ENCODE measurements around the gene LRSAM1.

LRSAM1 gene

DNA sequence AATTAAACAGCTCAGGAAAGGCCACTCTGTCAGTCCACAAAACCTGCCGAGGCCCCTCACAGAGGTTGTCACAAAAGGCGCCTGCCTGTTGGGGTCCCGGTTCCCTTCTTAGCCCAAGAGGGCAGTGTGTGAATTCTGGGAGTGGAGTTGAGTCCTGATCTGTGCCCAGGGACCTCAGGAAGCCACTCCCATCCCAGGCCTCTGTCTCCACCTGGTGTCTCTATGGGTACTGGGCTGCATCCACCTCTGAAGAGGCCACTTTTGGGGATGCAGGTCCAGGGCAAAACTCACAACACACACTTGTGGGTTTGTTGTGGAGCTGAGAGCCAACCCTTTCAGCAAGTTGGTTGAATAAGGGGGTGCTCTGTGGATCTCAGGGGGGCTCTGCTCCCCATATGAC lies 86.5 kb downstream of the LRSAM1 start:
- no peak for DNase-seq

DNA sequence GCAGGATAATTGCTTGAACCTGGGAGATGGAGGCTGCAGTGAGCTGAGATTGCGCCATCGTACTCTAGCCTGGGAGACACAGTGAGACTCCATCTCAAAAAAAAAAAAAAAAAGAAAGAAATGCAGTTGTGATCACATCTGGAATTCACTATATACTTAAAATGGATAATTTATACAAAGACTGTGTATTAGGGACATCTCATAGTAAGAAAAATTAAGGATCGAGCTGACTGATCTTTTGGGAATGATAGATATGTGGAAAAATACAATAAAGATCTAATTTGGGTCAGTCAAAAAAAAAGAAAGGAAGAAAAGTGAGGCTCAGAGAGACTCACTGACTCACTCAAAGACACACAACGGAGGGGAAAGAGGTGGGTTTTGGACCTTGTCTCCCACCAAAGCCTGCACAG lies 87.5 kb downstream of the LRSAM1 start:
- DNase-seq: no peak

DNA sequence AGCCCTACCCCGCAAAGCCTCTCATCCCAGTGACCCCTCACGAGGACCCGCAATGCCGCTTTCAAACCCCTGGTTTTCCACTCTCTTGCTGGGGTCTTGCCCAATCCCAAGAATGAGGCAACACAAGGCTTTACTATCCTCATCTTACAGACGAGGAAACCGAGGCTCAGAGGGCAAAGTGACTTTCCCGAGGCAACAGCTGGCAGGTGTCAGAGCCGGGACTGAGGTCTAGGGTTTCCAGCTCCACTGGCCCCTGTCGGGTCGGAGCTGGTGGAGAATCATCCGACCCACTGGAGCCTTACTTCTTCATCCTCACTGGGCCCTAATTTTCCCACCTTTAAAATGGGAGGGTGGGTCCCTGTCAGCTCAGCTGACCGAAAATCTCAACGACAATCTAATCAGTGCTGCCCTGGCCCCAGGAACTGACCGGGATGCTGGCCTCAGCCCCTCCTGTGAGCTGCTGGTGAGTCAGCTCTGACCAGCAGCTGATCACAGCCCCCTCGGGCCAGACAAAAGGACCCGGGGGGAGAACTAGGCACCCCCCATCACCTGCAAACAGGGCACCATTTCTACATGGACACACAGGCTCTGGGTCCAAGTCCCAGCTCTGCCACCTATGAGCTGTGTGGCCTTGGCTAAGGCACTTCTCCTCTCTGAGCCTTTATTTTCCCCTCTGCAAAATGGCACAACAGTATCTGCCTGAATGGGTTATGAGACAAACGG lies 88.1 kb downstream of the LRSAM1 start:
- no peak for DNase-seq

DNA sequence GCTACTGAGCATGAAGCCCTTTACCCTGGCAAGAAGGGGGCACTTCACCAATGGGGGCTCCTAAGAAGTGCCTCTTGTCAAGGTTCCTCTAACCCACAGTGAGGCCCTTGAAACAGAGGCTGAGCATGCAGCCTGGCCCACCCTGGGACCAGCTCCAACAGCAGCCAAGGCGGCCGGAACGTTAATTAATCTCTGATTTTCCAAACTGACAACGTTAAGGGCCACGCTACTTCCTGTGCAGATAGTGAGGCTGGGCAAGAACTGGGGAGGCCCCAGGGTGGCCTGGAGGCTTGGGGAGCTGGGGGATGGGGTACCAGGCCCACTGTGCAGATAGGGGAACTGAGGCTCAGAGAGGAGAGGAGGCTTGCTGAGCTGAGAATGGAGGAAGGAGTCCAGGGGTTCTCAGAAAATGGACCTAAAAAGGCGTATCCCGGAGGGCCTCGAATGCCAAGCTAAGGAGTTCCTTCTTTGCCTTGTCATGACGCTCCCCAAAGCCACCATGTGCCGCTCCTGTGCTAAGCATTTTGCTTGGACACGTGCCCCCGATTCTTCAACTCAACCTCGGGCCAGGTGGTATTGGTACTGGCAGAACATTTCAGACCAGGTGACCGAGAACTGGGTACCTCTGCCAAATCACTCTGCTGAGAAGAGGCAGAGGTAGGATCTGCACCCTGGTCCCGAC lies 88.8 kb downstream of the LRSAM1 start:
- DNase-seq: no peak

DNA sequence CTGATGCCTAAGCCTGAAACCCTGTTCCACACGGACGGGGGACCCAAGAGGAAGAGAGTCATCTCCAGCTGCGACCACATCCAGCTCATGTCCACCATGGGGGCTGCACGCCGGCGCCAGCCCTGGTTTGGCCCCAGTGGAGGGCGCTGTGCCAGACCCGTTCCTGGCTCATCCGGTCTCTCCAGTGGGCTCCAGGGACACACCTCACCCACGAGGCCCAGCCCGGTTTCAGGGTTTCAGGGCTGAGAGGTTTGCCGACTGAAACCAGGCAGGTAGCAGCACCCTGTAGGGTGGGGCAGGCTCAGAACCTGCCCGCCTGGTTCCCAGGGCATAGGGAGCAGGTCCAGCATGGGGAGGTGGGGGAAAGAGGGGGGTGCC lies 89.3 kb downstream of the LRSAM1 start:
- no peak for DNase-seq

DNA sequence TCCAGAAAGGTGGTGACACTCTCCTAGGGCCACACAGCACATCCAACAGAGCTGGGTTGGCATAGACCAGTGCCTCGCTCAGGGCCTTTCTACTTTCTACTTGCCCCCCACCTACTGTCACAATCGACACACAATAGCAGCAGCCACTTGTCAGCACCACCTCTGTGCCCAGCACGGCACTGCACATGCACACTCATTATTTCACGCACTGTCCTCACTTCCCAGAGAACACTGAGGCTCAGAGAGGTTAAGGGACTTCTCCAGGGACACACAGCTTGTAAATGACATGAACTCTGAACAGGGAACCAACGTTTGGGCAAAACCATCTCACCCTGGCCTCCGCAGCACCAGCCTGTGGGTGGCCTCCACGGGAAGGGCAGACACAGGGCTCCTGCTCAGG lies 89.9 kb downstream of the LRSAM1 start:
- no peak for DNase-seq

DNA sequence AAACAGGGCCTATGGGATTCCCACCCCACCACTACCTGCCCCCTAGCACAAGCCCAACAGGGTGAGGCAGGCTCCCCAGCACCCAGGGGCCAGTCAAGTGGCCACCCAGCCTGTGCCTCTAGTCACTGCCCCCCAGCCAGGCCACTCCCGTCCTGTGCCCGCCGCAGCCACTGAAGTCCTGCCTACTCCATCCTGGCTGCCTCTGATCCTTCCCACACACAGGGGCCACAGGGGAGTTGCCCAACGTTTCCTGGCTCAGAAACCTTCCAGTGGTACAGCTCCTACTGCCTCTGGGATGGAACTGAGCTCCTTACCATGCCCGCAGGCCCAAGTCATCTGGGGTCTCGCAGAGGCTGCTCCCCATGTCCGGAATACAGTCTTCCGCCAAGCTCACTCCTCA lies 90.6 kb downstream of the LRSAM1 start:
- no peak for DNase-seq

DNA sequence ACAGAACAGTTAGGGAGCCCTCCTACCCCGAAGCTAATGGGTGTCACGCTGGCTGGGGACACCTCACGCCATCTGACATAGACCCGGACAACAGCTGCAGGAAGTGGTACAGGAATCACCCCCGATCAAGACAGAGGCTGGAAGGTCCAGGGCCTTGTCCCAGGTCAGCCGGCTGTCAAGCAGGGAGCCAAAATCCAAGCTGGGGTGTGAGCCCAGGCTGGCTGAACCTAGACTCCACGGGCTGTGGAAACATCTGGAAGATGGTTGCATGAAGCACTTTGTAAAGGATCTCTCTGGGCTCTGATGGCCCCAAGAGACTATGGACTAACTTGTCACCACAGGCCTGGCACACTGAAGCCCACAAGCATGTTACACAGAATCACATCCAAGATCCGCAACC lies 91.9 kb downstream of the LRSAM1 start:
- no peak for DNase-seq

DNA sequence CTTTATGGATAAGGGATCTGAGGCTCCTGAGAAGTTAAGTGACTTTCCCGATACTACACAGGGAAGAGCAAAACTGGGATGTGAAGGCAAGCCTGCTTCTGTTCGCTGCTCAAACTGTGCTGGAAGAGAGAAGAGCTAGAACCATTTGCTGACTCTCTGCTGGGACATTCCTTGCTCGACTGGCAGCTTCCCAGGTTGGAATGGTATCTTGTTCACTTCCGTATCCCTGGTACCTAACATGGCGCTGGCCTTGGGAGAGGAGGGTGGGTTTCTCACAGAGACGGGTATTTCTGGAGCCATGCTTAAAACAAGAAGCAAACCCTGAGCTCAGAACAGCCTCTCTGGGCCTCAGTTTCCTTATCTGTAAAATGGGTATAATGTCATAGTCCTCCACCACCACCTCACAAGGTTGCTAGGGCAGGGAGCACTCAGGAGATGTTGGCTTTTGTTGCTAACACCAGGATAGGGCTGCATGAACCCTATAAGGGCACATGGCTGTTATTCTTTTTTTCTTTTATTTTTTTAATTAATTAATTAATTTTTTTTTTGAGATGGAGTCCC lies 92.7 kb downstream of the LRSAM1 start:
- DNase-seq: no peak

DNA sequence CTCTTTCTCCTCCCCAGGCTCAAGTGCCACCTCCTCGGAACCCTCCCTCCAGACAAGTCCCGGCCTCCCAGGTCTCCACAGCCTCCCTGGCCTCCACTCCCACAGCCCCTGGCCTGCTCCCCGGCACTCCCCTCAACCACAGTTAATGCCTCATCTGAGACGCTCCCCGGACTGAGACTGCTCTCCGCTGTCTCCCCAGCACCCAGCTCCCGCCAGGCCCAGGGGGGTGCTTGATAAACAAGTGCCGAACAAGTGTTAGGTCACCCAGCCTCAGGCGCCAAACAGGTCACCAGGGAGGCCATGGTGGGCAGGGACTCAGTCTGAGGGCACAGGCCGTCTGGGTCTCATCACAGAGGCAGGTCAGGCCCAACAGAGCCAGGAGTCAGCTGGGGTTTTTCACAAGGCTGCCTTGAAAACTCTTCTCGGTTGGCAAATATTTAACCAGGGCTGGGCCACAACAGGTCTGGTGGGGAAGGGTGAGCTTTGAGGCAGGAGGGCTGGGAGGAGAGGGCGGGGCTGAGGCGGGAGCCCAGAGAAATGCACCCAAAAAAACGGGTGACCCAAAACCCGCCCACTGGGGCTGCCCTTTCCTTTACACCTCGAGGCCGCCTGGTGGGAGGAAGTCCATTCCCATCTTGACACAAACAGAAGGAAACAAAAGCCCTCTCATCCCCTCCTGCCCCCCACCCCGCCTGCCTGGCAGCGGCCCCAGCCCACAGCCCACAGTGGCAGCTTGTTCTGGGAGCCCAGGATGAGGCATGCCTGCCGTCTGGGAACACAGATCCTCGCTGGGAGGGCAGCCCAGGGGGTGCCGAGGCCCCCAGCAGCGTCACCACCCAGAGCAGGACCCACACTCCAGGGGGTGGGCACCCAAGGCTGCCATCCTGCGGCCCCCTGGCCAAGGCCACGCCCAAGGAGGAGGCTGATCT lies 94.2 kb downstream of the LRSAM1 start:
- DNase-seq: peak; percentile 41

DNA sequence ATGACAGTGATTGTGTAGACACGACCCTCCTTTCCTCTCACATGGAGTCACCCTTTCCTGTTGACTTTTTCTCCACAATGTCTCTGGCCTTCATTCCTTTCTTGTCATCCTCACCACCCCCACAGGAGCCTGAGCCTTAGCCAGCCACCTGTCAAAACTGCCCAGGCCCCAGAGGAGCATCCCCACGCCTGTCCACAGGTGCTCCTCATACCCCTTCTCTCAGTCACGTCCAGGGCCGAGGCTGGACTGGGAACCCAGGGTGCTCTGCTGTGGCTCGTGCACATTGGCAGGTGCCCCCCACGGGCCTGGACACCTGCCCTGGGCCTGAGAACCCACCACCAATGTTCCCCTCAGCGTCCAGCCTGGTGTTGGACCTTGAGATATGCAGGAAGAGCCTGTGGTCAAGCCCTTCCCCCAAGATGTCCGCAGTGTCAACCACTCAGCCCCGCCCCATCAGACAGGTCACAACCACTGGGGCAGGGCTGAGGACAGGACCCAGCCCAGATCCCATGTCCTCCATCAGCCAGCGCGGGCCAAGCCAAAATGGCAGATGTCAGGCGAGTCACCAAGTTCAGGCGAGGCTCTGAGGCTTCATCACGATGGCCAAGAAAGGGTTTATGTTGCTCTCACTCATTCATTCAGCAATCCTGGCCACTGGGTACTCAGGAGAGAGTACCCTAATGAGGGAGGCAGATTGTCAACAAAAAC lies 95.0 kb downstream of the LRSAM1 start:
- no peak for DNase-seq

DNA sequence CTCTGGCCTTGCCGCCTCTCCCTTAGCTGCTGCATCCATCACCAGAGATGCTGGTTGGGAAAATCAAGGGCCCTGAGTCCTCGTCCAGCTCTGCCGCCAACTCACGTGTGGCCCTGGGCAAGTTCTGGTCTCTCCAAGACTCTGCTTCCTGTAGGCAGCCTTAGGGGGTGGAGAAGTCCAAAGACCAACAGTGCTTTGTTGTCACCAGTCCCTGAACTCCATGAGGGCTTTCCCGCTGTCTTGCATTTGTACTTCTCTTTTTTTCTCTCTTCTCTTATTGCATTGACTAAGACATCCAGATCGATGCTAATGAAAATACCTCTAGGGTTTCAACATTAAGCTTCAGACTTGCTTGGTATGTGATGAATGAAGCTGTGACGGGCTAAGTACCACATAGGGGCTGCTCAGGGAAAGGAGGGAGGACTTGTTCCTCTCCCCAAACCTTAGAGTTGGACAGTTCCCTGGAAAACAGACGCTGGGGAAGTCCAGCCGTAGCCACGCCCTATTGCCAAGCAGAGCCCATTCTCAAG lies 97.1 kb downstream of the LRSAM1 start:
- DNase-seq: no peak

DNA sequence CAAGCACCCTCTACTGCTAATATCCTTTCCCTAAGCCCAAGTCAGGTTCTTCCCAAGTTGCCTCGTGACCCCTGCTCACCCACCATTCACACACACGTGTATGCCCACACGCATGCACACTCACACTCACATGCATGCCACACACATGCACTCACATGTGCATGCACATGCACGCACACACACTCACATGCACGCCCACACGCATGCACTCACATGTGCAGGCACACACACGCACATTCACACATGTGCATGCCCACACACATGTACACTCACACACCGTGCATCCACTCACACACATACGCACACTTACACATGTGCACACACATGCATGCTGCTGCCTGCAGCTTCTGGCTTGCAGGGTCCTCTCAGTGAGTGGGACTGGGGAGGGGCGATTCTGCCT lies 97.9 kb downstream of the LRSAM1 start:
- no peak for DNase-seq

DNA sequence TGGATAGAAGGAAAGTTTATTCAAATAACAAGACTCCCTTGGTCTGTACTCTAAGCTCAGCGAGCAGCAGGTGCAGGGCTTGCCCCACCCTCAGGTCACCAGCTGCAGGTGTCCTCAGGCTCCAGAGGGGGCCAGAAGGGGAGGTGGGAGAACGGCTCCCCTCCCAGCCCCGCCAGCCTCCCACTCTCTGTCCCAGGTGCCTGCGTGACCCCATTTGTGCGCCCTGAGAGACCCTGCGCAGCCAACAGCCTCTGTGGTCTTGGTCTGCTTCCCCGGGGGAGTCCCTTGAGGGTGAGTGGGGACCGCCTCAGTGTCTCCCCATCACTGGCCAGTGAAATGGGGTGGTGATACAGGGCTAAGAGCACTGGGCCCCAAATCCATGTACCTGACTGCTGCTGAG lies 98.4 kb downstream of the LRSAM1 start:
- no peak for DNase-seq

DNA sequence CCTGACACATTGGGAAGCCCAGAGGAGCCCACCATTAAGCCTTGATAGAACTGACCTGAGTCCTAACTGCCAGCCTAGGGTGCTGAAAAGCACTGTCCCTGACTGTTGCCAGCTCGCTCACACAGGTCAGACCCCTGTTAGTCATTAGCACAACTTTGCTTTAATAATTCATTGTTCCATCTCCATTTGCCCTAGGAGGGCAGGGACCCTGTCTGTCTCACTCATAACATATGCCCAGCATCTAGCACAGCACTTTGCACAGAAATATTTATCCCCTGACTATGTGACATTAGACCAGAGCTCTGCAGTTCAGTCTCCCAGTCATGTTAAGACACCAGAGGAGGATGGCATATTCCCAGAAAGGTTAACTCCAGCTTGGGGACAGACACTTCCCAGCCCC lies 99.0 kb downstream of the LRSAM1 start:
- DNase-seq: no peak

DNA sequence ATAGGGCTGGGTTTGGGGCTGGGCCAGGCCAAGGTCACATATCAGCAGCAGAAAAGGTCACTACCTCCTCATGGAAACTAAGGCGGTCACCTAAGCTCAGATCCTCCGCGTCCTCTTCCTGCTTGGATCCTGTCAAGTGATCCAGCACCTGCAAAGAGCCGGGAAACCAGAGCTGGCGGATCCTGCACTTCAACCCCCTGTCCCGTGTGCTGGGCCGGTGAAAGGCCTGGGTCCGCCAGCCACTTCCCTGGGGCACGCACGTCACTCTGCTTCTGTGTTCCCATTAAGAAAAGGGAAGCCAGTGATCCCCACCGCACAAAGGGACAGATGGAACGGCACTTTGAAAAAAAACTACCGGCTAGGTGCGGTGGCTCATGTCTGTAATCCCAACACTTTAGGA lies 99.4 kb downstream of the LRSAM1 start:
- peak; percentile 10 for DNase-seq

Measured in DMS153 (cell line).